Mesenchymal stem cell (in vitro differentiated cells and primary cell): ENCODE results near the gene ACVRL1.
A peak's percentile ranks its signal among the peaks of the same experiment; 100 is the strongest.

Source experiments
- DNase-seq: peaks from one replicate; pipeline ENCODE4 v3.0.0-alpha.2; 2013
- H2AFZ ChIP-seq: one replicate; pipeline ENCODE4 v1.6.1; 2013; ENCODE audit warnings: low read depth, mild to moderate bottlenecking, control low read depth, inconsistent platforms, low read length, moderate library complexity
- H2AK5ac ChIP-seq: 2 replicates; pipeline ENCODE4 v1.6.1; 2013; ENCODE audit warnings: low read length, moderate library complexity, mild to moderate bottlenecking, inconsistent platforms; ENCODE audit not compliant: severe bottlenecking
- H2BK120ac ChIP-seq: one replicate; pipeline ENCODE4 v1.6.1; 2013; ENCODE audit warnings: low read depth, mild to moderate bottlenecking, inconsistent platforms, low read length, moderate library complexity
- H2BK12ac ChIP-seq, 2 experiments: one replicate each; pipeline ENCODE4 v1.6.1; 2013; ENCODE audit warnings: inconsistent platforms in 2 of 2, low read length in 2 of 2, mild to moderate bottlenecking in 2 of 2, moderate library complexity in 2 of 2, control low read depth in 1 of 2
- H2BK15ac ChIP-seq: one replicate; pipeline ENCODE4 v1.6.1; 2013; ENCODE audit warnings: mild to moderate bottlenecking, low read depth, inconsistent platforms; ENCODE audit not compliant: poor library complexity, severe bottlenecking
- H2BK5ac ChIP-seq: 2 replicates; pipeline ENCODE4 v1.6.1; 2013; ENCODE audit warnings: low read depth, mild to moderate bottlenecking, low read length, control low read depth, inconsistent platforms; ENCODE audit not compliant: poor library complexity, severe bottlenecking
- H3K14ac ChIP-seq, 2 experiments: one replicate each; pipeline ENCODE4 v1.6.1; 2013; ENCODE audit warnings: inconsistent platforms in 2 of 2, low read length in 2 of 2, control low read depth in 1 of 2, mild to moderate bottlenecking in 1 of 2, moderate library complexity in 1 of 2
- H3K18ac ChIP-seq, 2 experiments: one replicate each; pipeline ENCODE4 v1.6.1; 2013; ENCODE audit warnings: inconsistent platforms in 2 of 2, low read length in 2 of 2, control low read depth in 1 of 2, low read depth in 1 of 2, mild to moderate bottlenecking in 1 of 2
- H3K23ac ChIP-seq, 2 experiments: one replicate each; pipeline ENCODE4 v1.6.1; 2013; ENCODE audit warnings: inconsistent platforms in 2 of 2, low read length in 2 of 2, mild to moderate bottlenecking in 2 of 2, moderate library complexity in 2 of 2, control low read depth in 1 of 2
- H3K27ac ChIP-seq: 2 replicates; pipeline ENCODE4 v1.5.1; 2013; ENCODE audit warnings: mild to moderate bottlenecking, moderate library complexity, low read length, control low read depth, inconsistent platforms; ENCODE audit not compliant: poor library complexity, severe bottlenecking
- H3K27me3 ChIP-seq, 2 experiments: 2 replicates each; pipeline versions ENCODE4 v1.6.1 to v1.7.0; 2013; ENCODE audit warnings: low read length in 2 of 2, mild to moderate bottlenecking in 2 of 2, moderate library complexity in 2 of 2, control low read depth in 1 of 2, inconsistent platforms in 1 of 2; ENCODE audit not compliant: control insufficient read depth in 1 of 2, insufficient read depth in 1 of 2
- H3K36me3 ChIP-seq, 2 experiments: 2 replicates each; pipeline versions ENCODE4 v1.6.1 to v1.7.0; 2013; ENCODE audit warnings: low read length in 2 of 2, control low read depth in 1 of 2, inconsistent platforms in 1 of 2, low read depth in 1 of 2, mild to moderate bottlenecking in 1 of 2; ENCODE audit not compliant: insufficient read depth in 2 of 2, control insufficient read depth in 1 of 2
- H3K4ac ChIP-seq, 2 experiments: one replicate each; pipeline ENCODE4 v1.6.1; 2013; ENCODE audit warnings: inconsistent platforms in 2 of 2, low read length in 2 of 2, mild to moderate bottlenecking in 2 of 2, moderate library complexity in 2 of 2, control low read depth in 1 of 2, low read depth in 1 of 2
- H3K4me1 ChIP-seq: 2 replicates; pipeline ENCODE4 v1.6.1; 2013; ENCODE audit warnings: low read depth, low read length, control low read depth; ENCODE audit not compliant: control insufficient read depth, insufficient read depth
- H3K4me2 ChIP-seq: 2 replicates; pipeline ENCODE4 v1.6.1; 2013; ENCODE audit warnings: low read length, mild to moderate bottlenecking, inconsistent platforms; ENCODE audit not compliant: poor library complexity, severe bottlenecking
- H3K4me3 ChIP-seq, 2 experiments: 2 replicates each; pipeline versions ENCODE4 v1.5.1 to v1.7.0; 2013; ENCODE audit warnings: low read length in 2 of 2, mild to moderate bottlenecking in 2 of 2, control low read depth in 1 of 2, low read depth in 1 of 2; ENCODE audit not compliant: insufficient read depth in 1 of 2
- H3K79me1 ChIP-seq: replicated peaks from 2 replicates; pipeline ENCODE4 v1.6.1; 2013; ENCODE audit warnings: mild to moderate bottlenecking, control low read depth, low read length, inconsistent platforms; ENCODE audit not compliant: poor library complexity, severe bottlenecking
- H3K9ac ChIP-seq: 2 replicates; pipeline ENCODE4 v1.7.0; 2013; ENCODE audit warnings: mild to moderate bottlenecking, low read length, moderate library complexity
- H3K9me3 ChIP-seq: 2 replicates; pipeline ENCODE4 v1.7.0; 2013; ENCODE audit warnings: mild to moderate bottlenecking, low read length; ENCODE audit not compliant: control insufficient read depth
- H4K8ac ChIP-seq: one replicate; pipeline ENCODE4 v1.6.1; 2013; ENCODE audit warnings: inconsistent platforms, mild to moderate bottlenecking, low read length, moderate library complexity
- H4K91ac ChIP-seq: one replicate; pipeline ENCODE4 v1.6.1; 2013; ENCODE audit warnings: mild to moderate bottlenecking, low read length, inconsistent platforms
- WGBS: methylation state at CpG from one replicate; pipeline ENCODE4 v1.1.7; 2013; ENCODE audit warnings: mixed read lengths; 5-methylcytosine and 5-hydroxymethylcytosine counted together

ACVRL1 gene

DNA sequence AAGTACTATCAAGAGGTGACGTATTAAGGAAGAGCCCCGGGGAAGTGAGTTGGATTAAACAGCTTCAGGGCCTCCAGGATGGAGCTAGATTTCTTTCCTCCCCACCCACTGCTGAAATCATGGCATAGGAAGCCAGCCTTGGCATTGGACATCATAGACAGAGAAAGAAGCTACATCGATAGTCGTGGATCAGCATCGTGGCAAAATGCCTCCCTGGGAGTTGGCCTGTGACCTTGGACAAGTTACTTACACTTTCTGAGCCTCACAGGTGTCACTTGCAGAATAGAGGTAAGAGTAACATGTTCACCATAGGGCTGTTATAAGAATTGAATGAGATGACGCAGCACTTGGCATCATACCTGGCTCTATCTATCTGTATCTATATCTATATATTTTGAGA lies 13.5 kb upstream of the ACVRL1 start:
- Histone ChIP-seq H3K27ac (no peak overlapping the region), H3K14ac (no peak overlapping the region), H3K4me1 (peaks cover 7% of the 10 kb centered on the region), H3K23ac (no peak overlapping the region), H2AK5ac (no peak overlapping the region), H3K4ac (no peak overlapping the region), H2BK12ac (peak overlapping the region in 1 of 2 experiments; percentile 12), H4K91ac (no peak overlapping the region), H2AFZ (no peak overlapping the region), H3K9ac (peak overlapping the region; percentile 16), H4K8ac (no peak overlapping the region), H2BK120ac (no peak overlapping the region), H3K9me3 (no peaks in the 10 kb centered on the region), H3K79me1 (no peaks in the 10 kb centered on the region), H3K27me3 (no peaks in the 10 kb centered on the region), H3K36me3 (no peaks in the 10 kb centered on the region), H2BK5ac (no peak overlapping the region), H3K4me3 (no peak overlapping the region), H2BK15ac (no peak overlapping the region), H3K4me2 (no peak overlapping the region), H3K18ac (peak overlapping the region in 1 of 2 experiments; percentile 30)
- DNase-seq = no peak
- 93% methylated on average over 5 of the region's 6 CpGs for WGBS

DNA sequence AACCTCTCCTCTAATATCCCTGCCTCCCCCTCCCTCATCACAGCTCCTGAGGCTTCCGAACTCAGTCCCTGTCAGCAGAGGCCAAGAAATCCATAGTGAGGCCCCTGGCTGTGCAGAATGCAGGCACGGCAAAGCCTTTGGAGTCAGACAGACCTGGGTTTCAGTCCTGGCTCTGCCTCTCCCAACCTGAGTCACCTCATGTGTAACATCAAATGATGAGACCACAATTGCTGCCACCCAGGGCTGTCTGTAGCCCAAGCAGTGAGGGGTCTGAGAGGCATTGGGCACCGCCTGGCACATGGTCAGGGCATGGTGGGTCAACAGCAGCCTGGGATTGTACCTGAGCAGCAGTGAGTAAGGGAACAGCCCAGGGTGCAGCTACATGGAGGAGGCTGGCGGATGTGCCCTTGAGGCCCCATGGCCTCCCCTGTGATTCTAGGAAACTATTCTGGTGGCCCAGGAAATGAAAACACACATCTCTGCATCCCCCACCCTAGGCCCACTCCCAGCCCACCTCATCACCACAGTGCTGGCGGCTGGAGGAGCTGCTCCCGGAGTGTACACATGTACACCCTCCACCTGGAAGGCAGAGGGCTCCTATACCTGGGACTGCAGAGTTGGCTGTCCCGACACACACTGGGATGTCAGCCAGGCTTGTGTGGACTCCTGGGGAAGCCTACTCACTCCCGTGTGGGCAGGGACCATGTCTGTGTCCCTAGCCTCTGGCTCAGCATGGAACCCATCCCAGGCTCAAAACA lies 11.7 kb upstream of the ACVRL1 start:
- Histone ChIP-seq H3K14ac (peak overlapping the region in 1 of 2 experiments; percentile 45), H2BK120ac (peak overlapping the region; percentile 39), H3K27me3 (no peaks in the 10 kb centered on the region), H3K9ac (peak overlapping the region; percentile 46), H4K91ac (peak overlapping the region; percentile 82), H2AK5ac (no peak overlapping the region), H3K9me3 (no peaks in the 10 kb centered on the region), H3K36me3 (no peaks in the 10 kb centered on the region), H3K4me2 (no peak overlapping the region), H3K27ac (no peak overlapping the region), H3K4me1 (peaks cover 6% of the 10 kb centered on the region), H3K18ac (peak overlapping the region; percentile 72 to 86), H4K8ac (peak overlapping the region; percentile 58), H2BK12ac (peak overlapping the region; percentile 89 to 98), H2BK15ac (peak overlapping the region; percentile 57), H2AFZ (peak overlapping the region; percentile 8), H2BK5ac (no peak overlapping the region), H3K4ac (peak overlapping the region; percentile 71 to 75), H3K79me1 (no peaks in the 10 kb centered on the region), H3K4me3 (no peak overlapping the region), H3K23ac (no peak overlapping the region)
- no peak for DNase-seq
- WGBS = 85% methylated on average over 8 of the region's 8 CpGs

DNA sequence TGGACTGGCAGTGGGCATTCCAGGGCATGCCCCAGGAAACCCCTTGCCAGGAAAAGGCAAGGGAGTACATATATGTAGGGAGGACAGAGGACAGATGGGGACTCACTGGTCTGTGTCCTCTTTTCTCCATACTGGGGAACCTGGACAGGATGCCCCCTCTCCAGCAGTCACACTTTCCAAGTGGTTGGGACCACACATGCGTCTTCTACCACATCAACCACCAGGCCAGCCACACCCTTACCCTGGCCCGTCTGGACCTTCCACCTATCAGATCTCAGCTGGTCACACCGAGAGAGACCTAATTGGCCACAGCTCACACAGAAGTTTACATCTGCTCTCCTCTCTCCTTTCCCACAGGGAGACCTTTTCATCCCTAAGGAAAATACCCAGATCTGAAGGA lies 11.1 kb upstream of the ACVRL1 start:
- no peaks in the 10 kb centered on the region for H3K27me3 ChIP-seq
- peaks cover 7% of the 10 kb centered on the region for H3K4me1 ChIP-seq
- no peaks in the 10 kb centered on the region for H3K36me3 ChIP-seq
- 84% methylated on average over 3 of the region's 3 CpGs for WGBS
- H3K14ac ChIP-seq = no peak overlapping the region
- H3K4me2 ChIP-seq = no peak overlapping the region
- H3K4ac ChIP-seq = peak overlapping the region in 1 of 2 experiments; percentile 71
- H2AK5ac ChIP-seq = no peak overlapping the region
- H2BK15ac ChIP-seq = peak overlapping the region; percentile 62
- H3K18ac ChIP-seq = peak overlapping the region in 1 of 2 experiments; percentile 59
- no peak overlapping the region for H4K91ac ChIP-seq
- no peak overlapping the region for H2AFZ ChIP-seq
- DNase-seq = no peak
- H3K27ac ChIP-seq = no peak overlapping the region
- H4K8ac ChIP-seq = peak overlapping the region; percentile 28
- H2BK12ac ChIP-seq = peak overlapping the region; percentile 89 to 98
- H3K23ac ChIP-seq = peak overlapping the region in 1 of 2 experiments; percentile 25
- H2BK120ac ChIP-seq = no peak overlapping the region
- H3K79me1 ChIP-seq = no peaks in the 10 kb centered on the region
- no peak overlapping the region for H3K9ac ChIP-seq
- H2BK5ac ChIP-seq = no peak overlapping the region
- H3K4me3 ChIP-seq = no peak overlapping the region
- no peaks in the 10 kb centered on the region for H3K9me3 ChIP-seq

DNA sequence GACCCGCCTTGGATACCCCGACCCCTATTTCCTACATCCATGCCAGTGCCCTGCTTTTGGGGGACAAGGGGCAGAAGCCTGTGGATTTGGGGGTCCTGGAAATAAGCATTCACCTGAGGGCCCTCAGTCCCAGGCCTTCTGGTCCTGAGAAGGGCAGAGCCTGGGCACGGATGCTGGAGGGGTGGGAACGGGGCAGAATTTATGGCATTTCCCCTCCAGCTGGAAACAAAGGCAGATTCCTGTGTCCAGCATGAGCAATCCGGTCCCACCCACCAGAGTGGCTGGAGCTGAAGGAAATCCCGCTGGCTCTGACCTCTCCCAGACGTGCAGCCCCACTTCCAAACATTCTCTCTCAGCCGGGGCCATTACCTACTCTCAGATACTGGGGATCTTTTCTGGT lies 10.1 kb upstream of the ACVRL1 start:
- peak overlapping the region; percentile 57 for H3K4ac ChIP-seq
- H2BK12ac ChIP-seq = peak overlapping the region; percentile 88 to 89
- H4K8ac ChIP-seq = peak overlapping the region; percentile 66
- H4K91ac ChIP-seq = peak overlapping the region; percentile 87
- H3K79me1 ChIP-seq = no peaks in the 10 kb centered on the region
- no peaks in the 10 kb centered on the region for H3K27me3 ChIP-seq
- no peak overlapping the region for H3K4me2 ChIP-seq
- no peak overlapping the region for H3K4me3 ChIP-seq
- H3K4me1 ChIP-seq = peaks cover 7% of the 10 kb centered on the region
- no peak overlapping the region for H3K27ac ChIP-seq
- H3K23ac ChIP-seq = no peak overlapping the region
- 64% methylated on average over 6 of the region's 8 CpGs for WGBS
- peak overlapping the region; percentile 13 to 52 for H3K18ac ChIP-seq
- no peak overlapping the region for H3K14ac ChIP-seq
- no peaks in the 10 kb centered on the region for H3K36me3 ChIP-seq
- no peak overlapping the region for H2AFZ ChIP-seq
- H2BK15ac ChIP-seq = no peak overlapping the region
- H3K9ac ChIP-seq = no peak overlapping the region
- H2BK120ac ChIP-seq = no peak overlapping the region
- no peak for DNase-seq
- no peak overlapping the region for H2BK5ac ChIP-seq
- no peaks in the 10 kb centered on the region for H3K9me3 ChIP-seq
- no peak overlapping the region for H2AK5ac ChIP-seq
